BE2C (cell line): ENCODE measurements around the gene SORBS1.

Experiments used
- DNase-seq: peaks from one replicate; pipeline ENCODE4 v3.0.0-alpha.2; 2020
- H3K27me3 ChIP-seq: fragments of 250-450 bp; sonication (Bioruptor Pico); 2 replicates; pipeline ENCODE4 v1.5.1; 2020; ENCODE audit warnings: mild to moderate bottlenecking
- H3K36me3 ChIP-seq: fragments of 250-450 bp; sonication (Bioruptor Pico); 2 replicates; pipeline ENCODE4 v1.5.1; 2020; ENCODE audit warnings: mild to moderate bottlenecking
- H3K4me1 ChIP-seq: fragments of 250-450 bp; sonication (Bioruptor Pico); 2 replicates; pipeline ENCODE4 v1.5.1; 2020
- H3K4me3 ChIP-seq: 2 replicates; pipeline ENCODE4 v1.5.1; 2011; ENCODE audit warnings: low read depth, low read length
- H3K9me3 ChIP-seq: fragments of 250-450 bp; sonication (Bioruptor Pico); 2 replicates; pipeline ENCODE4 v1.5.1; 2020
- TF ChIP-seq, protein P1 (sequence below): IDR thresholded peaks from 2 replicates; pipeline ENCODE4 v1.5.1; 2012; ENCODE audit warnings: mild to moderate bottlenecking, low read depth, low read length

SORBS1 gene

DNA sequence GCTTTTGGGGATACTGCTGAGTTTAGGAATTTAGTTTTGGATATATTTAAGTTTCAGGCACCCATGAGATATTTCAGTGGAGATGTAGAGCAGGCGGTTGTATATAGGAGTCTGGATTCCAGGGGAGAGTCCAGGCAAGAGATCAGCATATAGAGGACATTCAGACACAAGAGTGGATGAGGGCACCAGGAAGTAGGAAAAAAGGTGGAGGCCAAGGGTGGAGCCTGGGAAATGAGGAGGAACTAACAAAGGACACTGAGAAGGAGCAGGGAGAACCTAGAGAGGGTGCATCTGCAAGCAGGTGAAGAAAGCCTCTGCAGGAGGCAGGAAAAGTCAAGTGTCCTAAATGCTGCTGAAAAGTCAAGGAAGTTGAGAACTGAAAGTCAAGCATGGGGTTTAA, 257.2 kb downstream of the SORBS1 start:
- H3K4me3 ChIP-seq = no peak overlapping the region
- DNase-seq = no peak
- H3K4me1 ChIP-seq = no peaks in the 10 kb centered on the region
- H3K36me3 ChIP-seq = no peaks in the 10 kb centered on the region
- H3K9me3 ChIP-seq = no peaks in the 10 kb centered on the region
- H3K27me3 ChIP-seq = no peaks in the 10 kb centered on the region
- TF ChIP-seq, protein P1, sequence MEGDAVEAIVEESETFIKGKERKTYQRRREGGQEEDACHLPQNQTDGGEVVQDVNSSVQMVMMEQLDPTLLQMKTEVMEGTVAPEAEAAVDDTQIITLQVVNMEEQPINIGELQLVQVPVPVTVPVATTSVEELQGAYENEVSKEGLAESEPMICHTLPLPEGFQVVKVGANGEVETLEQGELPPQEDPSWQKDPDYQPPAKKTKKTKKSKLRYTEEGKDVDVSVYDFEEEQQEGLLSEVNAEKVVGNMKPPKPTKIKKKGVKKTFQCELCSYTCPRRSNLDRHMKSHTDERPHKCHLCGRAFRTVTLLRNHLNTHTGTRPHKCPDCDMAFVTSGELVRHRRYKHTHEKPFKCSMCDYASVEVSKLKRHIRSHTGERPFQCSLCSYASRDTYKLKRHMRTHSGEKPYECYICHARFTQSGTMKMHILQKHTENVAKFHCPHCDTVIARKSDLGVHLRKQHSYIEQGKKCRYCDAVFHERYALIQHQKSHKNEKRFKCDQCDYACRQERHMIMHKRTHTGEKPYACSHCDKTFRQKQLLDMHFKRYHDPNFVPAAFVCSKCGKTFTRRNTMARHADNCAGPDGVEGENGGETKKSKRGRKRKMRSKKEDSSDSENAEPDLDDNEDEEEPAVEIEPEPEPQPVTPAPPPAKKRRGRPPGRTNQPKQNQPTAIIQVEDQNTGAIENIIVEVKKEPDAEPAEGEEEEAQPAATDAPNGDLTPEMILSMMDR = no peak

DNA sequence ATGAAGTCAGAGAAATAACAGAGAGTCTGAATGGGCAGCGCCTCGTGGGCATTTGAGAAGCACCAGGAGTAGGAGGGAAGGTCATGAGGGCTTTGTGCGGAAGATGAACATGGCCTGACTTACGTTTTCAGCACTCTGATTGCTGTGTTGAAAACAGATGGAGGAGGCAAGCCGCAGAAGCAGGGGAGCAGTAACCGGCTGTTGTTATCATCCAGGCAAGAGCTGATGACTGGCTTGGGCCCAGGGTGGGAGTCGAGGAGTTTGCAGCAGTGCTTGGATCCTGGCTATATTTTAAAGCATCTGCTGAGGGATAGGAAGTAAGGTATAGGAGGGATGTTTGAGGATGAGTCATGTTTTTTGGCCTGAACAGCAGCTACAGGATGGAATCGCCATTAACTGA, 257.6 kb downstream of the SORBS1 start:
- Histone ChIP-seq H3K4me3 (no peak overlapping the region), H3K9me3 (no peaks in the 10 kb centered on the region), H3K36me3 (no peaks in the 10 kb centered on the region), H3K27me3 (no peaks in the 10 kb centered on the region), H3K4me1 (no peaks in the 10 kb centered on the region)
- no peak for DNase-seq
- TF ChIP-seq, protein P1 = no peak

DNA sequence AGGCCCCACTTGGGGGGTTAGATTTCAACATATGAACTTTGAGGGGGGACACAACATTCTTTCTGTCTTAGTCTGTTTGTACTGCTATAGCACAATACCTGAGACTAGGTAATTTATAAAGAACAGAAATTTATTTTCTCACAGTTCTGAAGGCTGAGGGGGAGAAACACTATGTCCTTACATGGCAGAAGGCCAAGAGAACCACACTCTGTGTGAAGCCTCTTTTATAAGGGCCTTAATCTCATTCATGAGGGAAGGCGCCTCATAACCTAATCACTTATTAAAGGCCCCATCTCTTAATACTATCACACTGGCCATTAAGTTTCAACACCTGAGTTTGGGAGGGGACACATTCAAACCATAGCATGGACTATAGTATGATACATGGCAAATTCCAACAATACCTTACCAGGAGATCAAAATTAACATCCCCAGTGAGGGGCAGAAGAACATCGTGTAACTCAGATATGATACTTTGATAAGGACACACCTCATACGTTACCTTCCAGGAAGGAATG, 261.1 kb downstream of the SORBS1 start:
- Histone ChIP-seq H3K4me3 (no peak overlapping the region), H3K36me3 (no peaks in the 10 kb centered on the region), H3K4me1 (no peaks in the 10 kb centered on the region), H3K27me3 (no peaks in the 10 kb centered on the region; the same call in 1 of the 2 replicates), H3K9me3 (no peaks in the 10 kb centered on the region)
- no peak for DNase-seq
- TF ChIP-seq, protein P1 = no peak

- H3K4me1 ChIP-seq = no peaks in the 10 kb centered on the region
- H3K9me3 ChIP-seq = no peaks in the 10 kb centered on the region
- H3K36me3 ChIP-seq = no peaks in the 10 kb centered on the region
- no peaks in the 10 kb centered on the region; the same call in 1 of the 2 replicates for H3K27me3 ChIP-seq
- no peak overlapping the region for H3K4me3 ChIP-seq
- DNase-seq = no peak
- TF ChIP-seq, protein P1 = no peak
Observed at GRCh38 chr10:95297402-95297801, 263.8 kb downstream of the SORBS1 start.

GRCh38 chr10:95296764-95297163, 264.4 kb downstream of the SORBS1 start:
- Histone ChIP-seq H3K27me3 (peaks cover 2% of the 10 kb centered on the region; the same call in 1 of the 2 replicates), H3K9me3 (no peaks in the 10 kb centered on the region), H3K4me3 (no peak overlapping the region), H3K4me1 (no peaks in the 10 kb centered on the region), H3K36me3 (no peaks in the 10 kb centered on the region)
- no peak for DNase-seq
- TF ChIP-seq, protein P1 = no peak

DNA sequence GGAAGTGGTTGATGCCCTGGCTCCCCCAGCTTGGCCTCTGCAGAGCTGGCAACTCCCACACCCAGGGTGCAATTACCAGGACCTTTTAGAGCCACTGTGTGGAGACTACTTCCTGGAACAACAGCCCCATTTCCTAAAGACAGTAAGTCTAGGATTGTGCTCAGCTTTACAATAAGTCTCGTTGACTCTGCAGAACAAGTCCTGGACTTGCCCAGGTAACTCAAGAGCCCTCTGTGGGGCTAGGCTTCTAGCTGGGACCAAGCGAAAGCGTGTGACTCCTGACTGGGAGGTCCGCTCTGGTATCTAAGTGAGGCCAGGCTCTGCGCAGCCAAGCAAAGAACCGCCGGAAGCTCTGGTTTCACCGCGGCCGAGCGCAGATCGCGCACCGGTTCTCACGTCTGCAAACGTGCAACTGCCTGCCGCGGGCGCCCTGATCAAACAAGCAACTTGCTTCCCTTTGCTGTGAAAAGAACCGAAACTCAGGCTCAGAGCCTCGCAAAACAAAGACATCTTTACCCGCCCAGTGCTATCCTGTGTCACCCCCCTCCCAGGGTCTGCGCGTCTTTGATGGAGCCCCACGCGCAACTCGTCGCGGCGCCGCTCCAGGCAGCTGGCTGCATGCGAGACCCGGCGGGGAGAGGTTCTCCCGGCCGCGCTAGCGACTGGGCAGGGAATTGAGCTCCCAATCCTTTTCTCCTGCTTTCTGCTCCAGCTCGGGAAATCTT, 266.0 kb downstream of the SORBS1 start:
- no peaks in the 10 kb centered on the region for H3K4me1 ChIP-seq
- H3K9me3 ChIP-seq = no peaks in the 10 kb centered on the region
- TF ChIP-seq, protein P1 = no peak
- H3K4me3 ChIP-seq = peak overlapping the region; percentile 51
- peak; percentile 53 for DNase-seq
- peaks cover 17% of the 10 kb centered on the region for H3K27me3 ChIP-seq
- H3K36me3 ChIP-seq = no peaks in the 10 kb centered on the region
